PC-9 (cell line): Measurements from ENCODE around the gene MMP21.

Experiments
- EZH2 ChIP-seq: fragments of 200-600 bp; sonication (generic); IDR thresholded peaks from 2 replicates; pipeline ENCODE4 v1.8.0; 2017; ENCODE audit warnings: antibody characterized with exemption, low read depth
- TF ChIP-seq, protein P1 (sequence below): fragments of 200-600 bp; sonication (generic); conservative IDR thresholded peaks from 2 replicates; pipeline ENCODE4 v1.6.1; 2017; ENCODE audit warnings: mixed run types, antibody characterized with exemption, mild to moderate bottlenecking, moderate library complexity

- TF ChIP-seq, protein P1, sequence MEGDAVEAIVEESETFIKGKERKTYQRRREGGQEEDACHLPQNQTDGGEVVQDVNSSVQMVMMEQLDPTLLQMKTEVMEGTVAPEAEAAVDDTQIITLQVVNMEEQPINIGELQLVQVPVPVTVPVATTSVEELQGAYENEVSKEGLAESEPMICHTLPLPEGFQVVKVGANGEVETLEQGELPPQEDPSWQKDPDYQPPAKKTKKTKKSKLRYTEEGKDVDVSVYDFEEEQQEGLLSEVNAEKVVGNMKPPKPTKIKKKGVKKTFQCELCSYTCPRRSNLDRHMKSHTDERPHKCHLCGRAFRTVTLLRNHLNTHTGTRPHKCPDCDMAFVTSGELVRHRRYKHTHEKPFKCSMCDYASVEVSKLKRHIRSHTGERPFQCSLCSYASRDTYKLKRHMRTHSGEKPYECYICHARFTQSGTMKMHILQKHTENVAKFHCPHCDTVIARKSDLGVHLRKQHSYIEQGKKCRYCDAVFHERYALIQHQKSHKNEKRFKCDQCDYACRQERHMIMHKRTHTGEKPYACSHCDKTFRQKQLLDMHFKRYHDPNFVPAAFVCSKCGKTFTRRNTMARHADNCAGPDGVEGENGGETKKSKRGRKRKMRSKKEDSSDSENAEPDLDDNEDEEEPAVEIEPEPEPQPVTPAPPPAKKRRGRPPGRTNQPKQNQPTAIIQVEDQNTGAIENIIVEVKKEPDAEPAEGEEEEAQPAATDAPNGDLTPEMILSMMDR = no peak
- TF ChIP-seq EZH2 = no peak
Measured at GRCh38 chr10:125744909-125745308, 30.7 kb downstream of the MMP21 start.
